GM23338 (cell line): ENCODE data around the gene HTR2B. TPM values are rescaled to one million over a fixed set of nuclear protein-coding genes. Genes with fewer than 3 reads are reported as not detected.

Experiments used
- ATAC-seq: fragments of 200-7000 bp; cut with Tn5 transposase; 3 replicates; pipeline ENCODE4 v1.9.1; 2020
- DNase-seq: peaks from one replicate; pipeline ENCODE4 v3.0.0-alpha.2; 2015; ENCODE audit warnings: low spot score
- H2AFZ ChIP-seq: fragments of 200-600 bp; sonication (generic); 2 replicates; pipeline ENCODE4 v1.8.0; 2016; ENCODE audit warnings: antibody characterized with exemption, mild to moderate bottlenecking, moderate library complexity
- H3F3A ChIP-seq: fragments of 200-600 bp; sonication (generic); replicated peaks from 2 replicates; pipeline ENCODE4 v1.8.0; 2017; ENCODE audit warnings: antibody characterized with exemption, mixed run types, low read depth
- H3K27ac ChIP-seq: fragments of 200-600 bp; sonication (generic); 2 replicates; pipeline ENCODE4 v1.6.1; 2016; ENCODE audit warnings: low read depth
- H3K27me3 ChIP-seq: fragments of 200-600 bp; sonication (generic); 2 replicates; pipeline ENCODE4 v1.8.0; 2016; ENCODE audit warnings: mild to moderate bottlenecking, mixed run types, moderate library complexity; ENCODE audit not compliant: insufficient read depth
- H3K36me3 ChIP-seq: fragments of 200-600 bp; sonication (generic); 2 replicates; pipeline ENCODE4 v1.8.0; 2016; ENCODE audit warnings: mild to moderate bottlenecking; ENCODE audit not compliant: insufficient read depth
- H3K4me1 ChIP-seq: fragments of 200-600 bp; sonication (generic); 2 replicates; pipeline ENCODE4 v1.8.0; 2016; ENCODE audit warnings: mild to moderate bottlenecking, moderate library complexity; ENCODE audit not compliant: insufficient read depth
- H3K4me2 ChIP-seq: fragments of 200-600 bp; sonication (generic); 2 replicates; pipeline ENCODE4 v1.7.1; 2017; ENCODE audit warnings: mixed run types
- H3K4me3 ChIP-seq: fragments of 200-600 bp; sonication (generic); 2 replicates; pipeline ENCODE4 v1.6.1; 2016; ENCODE audit warnings: mixed run types
- H3K79me2 ChIP-seq: fragments of 200-600 bp; sonication (generic); replicated peaks from 2 replicates; pipeline ENCODE4 v1.8.0; 2017; ENCODE audit warnings: mild to moderate bottlenecking; ENCODE audit not compliant: insufficient read depth
- H3K9me2 ChIP-seq: fragments of 200-600 bp; sonication (generic); 2 replicates; pipeline ENCODE4 v1.8.0; 2017; ENCODE audit not compliant: insufficient read depth
- H4K20me1 ChIP-seq: fragments of 200-600 bp; sonication (generic); replicated peaks from 2 replicates; pipeline ENCODE4 v1.8.0; 2017; ENCODE audit warnings: mild to moderate bottlenecking; ENCODE audit not compliant: insufficient read depth
- H3K27ac Mint-ChIP-seq: 2 replicates; pipeline ENCODE4 v1.8.0; 2020; ENCODE audit warnings: inconsistent platforms, mild to moderate bottlenecking, moderate library complexity, mixed read lengths
- H3K27me3 Mint-ChIP-seq: 3 replicates; pipeline ENCODE4 v1.8.0; 2022; ENCODE audit warnings: low read depth, mild to moderate bottlenecking, moderate library complexity, mixed read lengths, inconsistent platforms; ENCODE audit not compliant: insufficient read depth, poor library complexity
- H3K36me3 Mint-ChIP-seq: 3 replicates; pipeline ENCODE4 v1.8.0; 2021; ENCODE audit warnings: low read depth, mild to moderate bottlenecking, inconsistent platforms, moderate library complexity, mixed read lengths
- H3K4me1 Mint-ChIP-seq: 3 replicates; pipeline ENCODE4 v1.8.0; 2020; ENCODE audit warnings: mild to moderate bottlenecking, inconsistent platforms, mixed read lengths
- H3K4me3 Mint-ChIP-seq: 3 replicates; pipeline ENCODE4 v1.8.0; 2021; ENCODE audit warnings: moderate library complexity, mild to moderate bottlenecking, inconsistent platforms, mixed read lengths
- H3K9me3 Mint-ChIP-seq: 3 replicates; pipeline ENCODE4 v1.8.0; 2020; ENCODE audit warnings: moderate library complexity, mild to moderate bottlenecking, inconsistent platforms, mixed read lengths
- CREB1 ChIP-seq: fragments of 250-450 bp; sonication (Bioruptor Pico); IDR thresholded peaks from 2 replicates; pipeline ENCODE4 v1.5.0; 2020; ENCODE audit warnings: low read depth, mild to moderate bottlenecking, moderate library complexity
- CTCF ChIP-seq, 2 experiments: fragments of 200-600 bp in 1 of 2; sonication (generic) in 1 of 2; conservative IDR thresholded peaks; 2 replicates each; pipeline versions ENCODE4 v1.5.1 to v1.6.1; 2016 to 2017; ENCODE audit warnings: antibody characterized with exemption in 2 of 2, low read depth in 2 of 2, mild to moderate bottlenecking in 2 of 2, moderate library complexity in 1 of 2
- EZH2 ChIP-seq: fragments of 200-600 bp; sonication (generic); IDR thresholded peaks from one replicate; pipeline ENCODE4 v1.8.0; 2017; ENCODE audit warnings: antibody characterized with exemption, mild to moderate bottlenecking, low read depth; ENCODE audit not compliant: unreplicated experiment
- EZH2phosphoT487 ChIP-seq: fragments of 200-600 bp; sonication (generic); IDR thresholded peaks from one replicate; pipeline ENCODE4 v1.8.1; 2018; ENCODE audit warnings: antibody characterized with exemption; ENCODE audit not compliant: unreplicated experiment
- JUNB ChIP-seq: IDR thresholded peaks from one replicate; pipeline ENCODE4 v1.6.1; 2016; ENCODE audit warnings: antibody characterized with exemption; ENCODE audit not compliant: unreplicated experiment
- NANOG ChIP-seq: IDR thresholded peaks from 2 replicates; pipeline ENCODE4 v1.6.1; 2016; ENCODE audit warnings: antibody characterized with exemption, borderline replicate concordance
- POLR2AphosphoS5 ChIP-seq: IDR thresholded peaks from 2 replicates; pipeline ENCODE4 v1.6.1; 2016; ENCODE audit warnings: antibody characterized with exemption, low read depth
- STAT1 ChIP-seq: IDR thresholded peaks from one replicate; pipeline ENCODE4 v1.6.1; 2016; ENCODE audit warnings: antibody characterized with exemption; ENCODE audit not compliant: unreplicated experiment
- ZNF114 ChIP-seq: fragments of 250-450 bp; sonication (Bioruptor Pico); IDR thresholded peaks from 2 replicates; pipeline ENCODE4 v1.5.0; 2020; ENCODE audit warnings: mild to moderate bottlenecking, moderate library complexity
- ZNF331 ChIP-seq: fragments of 250-450 bp; sonication (Bioruptor Pico); IDR thresholded peaks from 2 replicates; pipeline ENCODE4 v1.5.0; 2020; ENCODE audit warnings: low read depth, mild to moderate bottlenecking, moderate library complexity
- polyA plus RNA-seq: library from polyadenylated mRNA; unstranded; fragments of >200 nt; fragmentation: Nextera tagmentation; extraction: Ambion mirVana; gene quantifications from 2 replicates; pipeline ENCODE4 v1.2.1, GENCODE V29; 2016
- total RNA-seq: library from RNA; depleted of rRNA; stranded (reverse); fragments of >200 nt; shearing (Covaris generic); gene quantifications from 2 replicates; pipeline ENCODE4 v1.2.3, GENCODE V29; 2014

HTR2B gene
- total and polyA plus RNA-seq, 2 experiments from 2014 or later, result 0.16 TPM; not detected in 1

DNA sequence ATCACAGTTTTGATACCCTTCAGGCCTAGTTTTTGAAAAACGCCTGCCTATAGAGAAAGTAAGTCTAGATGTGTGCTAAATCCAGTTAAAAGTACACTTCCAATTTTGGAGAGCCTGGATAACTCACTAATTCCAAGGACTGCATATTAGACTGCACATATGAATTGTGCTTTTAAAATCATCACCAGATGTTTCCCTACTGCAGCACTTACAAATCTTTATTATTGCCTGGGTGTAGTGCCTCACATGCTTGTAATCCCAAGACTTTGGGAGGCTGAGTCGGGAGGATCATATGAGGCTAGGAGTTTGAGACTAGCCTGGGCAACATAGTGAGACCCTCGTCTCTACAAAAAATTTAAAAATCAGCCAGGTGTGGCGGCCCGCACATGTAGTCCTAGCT lies 35.9 kb upstream of the HTR2B start (continued):
- no peak for TF ChIP-seq EZH2
- TF ChIP-seq ZNF331 (CRISPR knock-in tag), result no peak
- no peak for TF ChIP-seq EZH2phosphoT487
- no peak for TF ChIP-seq STAT1
- TF ChIP-seq CTCF (conservative IDR thresholded peaks at IDR 0.05; ENCODE audit: low read depth in 2 of 2), result no peak
- TF ChIP-seq ZNF114 (CRISPR knock-in tag), result no peak
- TF ChIP-seq POLR2AphosphoS5, result no peak
- no peak for TF ChIP-seq CREB1 (CRISPR knock-in tag)

GRCh38 chr2:231159306-231159705 lies 34.5 kb upstream of the HTR2B start:
- no peak for ATAC-seq
- Mint-ChIP-seq H3K4me1 (peaks cover 20% of the 10 kb centered on the region; the same call in 2 of the 3 replicates), H3K27me3 (no peaks in the 10 kb centered on the region), H3K36me3 (peaks cover 19% of the 10 kb centered on the region; the same call in 2 of the 3 replicates), H3K27ac (peak overlapping the region; percentile 48; the same call in 1 of the 2 replicates), H3K9me3 (no peaks in the 10 kb centered on the region), H3K4me3 (no peak overlapping the region)
- H4K20me1 ChIP-seq, result no peaks in the 10 kb centered on the region
- no peaks in the 10 kb centered on the region for H3K27me3 ChIP-seq
- H3K9me2 ChIP-seq, result no peaks in the 10 kb centered on the region
- peak overlapping the region; percentile 60 for H3K27ac ChIP-seq
- H3F3A ChIP-seq, result no peaks in the 10 kb centered on the region; the same call in 1 of the 2 replicates
- no peak overlapping the region for H3K4me2 ChIP-seq
- DNase-seq, result no peak
- H3K4me3 ChIP-seq, result no peak overlapping the region
- no peak overlapping the region for H2AFZ ChIP-seq
- TF ChIP-seq JUNB (no peak), NANOG (no peak), CTCF (conservative IDR thresholded peaks at IDR 0.05; ENCODE audit: low read depth in 2 of 2) (no peak), CREB1 (CRISPR knock-in tag) (no peak)
- no peaks in the 10 kb centered on the region for H3K79me2 ChIP-seq
- 0 out of 2 replicates have a peak, but pooled peaks cover 4% of the 10 kb centered on the region for H3K36me3 ChIP-seq
- H3K4me1 ChIP-seq, result peaks cover 31% of the 10 kb centered on the region
